GOT3 (cell line): ENCODE results near the gene PAN3.
A peak's percentile ranks its signal among the peaks of the same experiment; 100 is the strongest.
"Not testable (repeated sequence)": the region's sequence is repeated elsewhere in the genome, so short reads cannot be mapped to it uniquely, and the experiment has no call there.

Source experiments
- DNase-seq: peaks from one replicate; lab custom pipeline; 2025; ENCODE audit warnings: mixed read lengths; lab: John Stamatoyannopoulos, UW

Gene PAN3

DNA sequence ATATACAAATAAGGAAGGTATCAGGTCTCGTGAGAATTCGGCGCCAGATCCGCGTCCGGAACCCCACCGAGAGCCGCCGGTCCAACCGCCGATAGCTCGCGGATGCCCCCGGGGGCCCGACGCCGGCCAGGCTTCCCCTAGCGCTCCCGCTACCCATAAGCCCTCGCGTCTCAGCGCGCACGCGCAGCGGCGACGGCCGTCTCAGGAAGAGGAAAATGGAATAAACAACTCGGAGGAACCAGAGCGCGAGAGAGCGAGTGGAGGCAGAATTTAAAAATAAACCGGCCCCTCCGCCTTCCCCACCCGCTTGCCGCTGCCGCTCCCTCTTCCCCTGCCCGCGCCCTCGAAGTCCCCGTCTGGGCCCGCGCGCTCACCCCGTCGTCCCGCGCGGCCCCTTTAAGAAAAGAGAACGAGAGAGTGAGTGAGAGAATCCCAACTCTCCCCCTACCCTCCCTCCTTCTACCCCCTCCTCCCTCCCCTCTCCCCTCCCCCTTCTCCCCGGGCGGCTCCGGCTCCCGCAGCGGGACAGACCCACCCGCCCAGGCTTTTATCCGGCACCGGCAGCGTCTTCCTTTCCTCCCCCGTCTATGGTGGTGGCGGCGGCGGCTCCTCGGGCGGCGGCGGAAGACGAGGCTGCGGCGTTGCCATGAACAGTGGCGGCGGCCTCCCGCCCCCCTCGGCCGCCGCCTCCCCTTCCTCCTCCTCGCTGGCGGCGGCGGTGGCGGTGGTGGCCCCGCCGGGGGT, at the start of gene PAN3:
TSS of gene PAN3 (plus strand) at position 534 of the 744 bp plus-strand sequence. CDS start at position 647, 113 bp downstream.
- DNase-seq: peak; percentile 36

- no peak for DNase-seq
Observed at GRCh38 chr13:28089065-28089464, 49.3 kb upstream of the PAN3 start.

GRCh38 chr13:28092431-28092830, 45.9 kb upstream of the PAN3 start:
- no peak for DNase-seq

- no peak for DNase-seq
Observed at GRCh38 chr13:28093881-28094280, 44.5 kb upstream of the PAN3 start.

- no peak for DNase-seq
Observed at GRCh38 chr13:28094306-28094705, 44.0 kb upstream of the PAN3 start.

DNA sequence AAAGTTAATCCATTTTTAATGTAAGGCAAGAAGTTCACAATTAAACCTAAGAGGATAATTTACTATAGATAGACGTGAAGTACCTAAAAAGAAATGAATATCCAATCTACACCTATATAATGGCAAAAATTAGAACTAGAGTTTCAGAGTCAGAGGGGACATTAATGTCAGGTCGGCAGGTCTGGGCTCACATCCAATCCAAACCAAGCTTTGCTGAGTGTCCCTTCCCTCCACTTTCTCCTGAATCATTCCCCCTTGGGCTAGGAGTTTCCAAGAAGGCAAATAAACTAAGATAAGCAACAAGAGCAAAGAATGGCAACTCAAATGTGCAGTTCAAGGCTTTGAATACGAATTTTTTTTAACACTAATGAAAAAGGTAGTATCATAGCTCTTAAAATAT, 40.8 kb upstream of the PAN3 start:
- DNase-seq: no peak

DNA sequence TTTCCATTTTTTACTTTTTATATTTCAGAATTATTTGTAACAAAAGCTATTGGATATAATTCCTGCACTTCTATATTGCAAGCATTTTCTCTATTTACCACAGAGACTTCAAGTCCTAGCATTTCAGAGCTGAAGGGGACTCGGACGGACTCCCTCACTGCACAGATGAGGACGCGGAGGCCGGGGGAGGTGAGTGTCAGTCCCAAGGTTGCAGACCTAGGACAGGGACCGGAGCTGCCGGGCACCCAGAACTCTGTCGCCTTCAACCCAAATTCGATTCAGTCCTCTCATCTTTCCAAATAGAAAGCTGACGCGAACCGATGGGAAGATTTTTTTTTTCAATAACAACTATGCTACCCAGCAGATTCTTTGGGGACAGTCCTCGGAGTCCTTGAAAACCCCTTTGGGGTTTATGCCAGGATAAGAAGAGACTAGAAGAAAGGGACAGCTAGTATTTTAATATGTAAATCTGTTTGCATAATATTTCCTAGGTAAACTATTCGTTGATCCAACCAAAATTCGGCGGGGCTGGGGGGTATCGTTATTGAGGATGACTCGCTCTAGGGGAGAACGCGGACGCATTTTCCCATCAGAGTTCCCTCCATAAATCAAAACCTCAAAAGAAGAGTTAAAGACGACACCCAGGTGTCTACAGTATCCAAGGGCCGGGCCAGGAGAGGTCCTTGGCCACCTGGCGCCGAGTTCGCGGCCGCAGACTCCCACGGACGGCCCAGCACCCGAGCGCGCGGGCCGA, 38.8 kb upstream of the PAN3 start:
- no peak for DNase-seq

DNA sequence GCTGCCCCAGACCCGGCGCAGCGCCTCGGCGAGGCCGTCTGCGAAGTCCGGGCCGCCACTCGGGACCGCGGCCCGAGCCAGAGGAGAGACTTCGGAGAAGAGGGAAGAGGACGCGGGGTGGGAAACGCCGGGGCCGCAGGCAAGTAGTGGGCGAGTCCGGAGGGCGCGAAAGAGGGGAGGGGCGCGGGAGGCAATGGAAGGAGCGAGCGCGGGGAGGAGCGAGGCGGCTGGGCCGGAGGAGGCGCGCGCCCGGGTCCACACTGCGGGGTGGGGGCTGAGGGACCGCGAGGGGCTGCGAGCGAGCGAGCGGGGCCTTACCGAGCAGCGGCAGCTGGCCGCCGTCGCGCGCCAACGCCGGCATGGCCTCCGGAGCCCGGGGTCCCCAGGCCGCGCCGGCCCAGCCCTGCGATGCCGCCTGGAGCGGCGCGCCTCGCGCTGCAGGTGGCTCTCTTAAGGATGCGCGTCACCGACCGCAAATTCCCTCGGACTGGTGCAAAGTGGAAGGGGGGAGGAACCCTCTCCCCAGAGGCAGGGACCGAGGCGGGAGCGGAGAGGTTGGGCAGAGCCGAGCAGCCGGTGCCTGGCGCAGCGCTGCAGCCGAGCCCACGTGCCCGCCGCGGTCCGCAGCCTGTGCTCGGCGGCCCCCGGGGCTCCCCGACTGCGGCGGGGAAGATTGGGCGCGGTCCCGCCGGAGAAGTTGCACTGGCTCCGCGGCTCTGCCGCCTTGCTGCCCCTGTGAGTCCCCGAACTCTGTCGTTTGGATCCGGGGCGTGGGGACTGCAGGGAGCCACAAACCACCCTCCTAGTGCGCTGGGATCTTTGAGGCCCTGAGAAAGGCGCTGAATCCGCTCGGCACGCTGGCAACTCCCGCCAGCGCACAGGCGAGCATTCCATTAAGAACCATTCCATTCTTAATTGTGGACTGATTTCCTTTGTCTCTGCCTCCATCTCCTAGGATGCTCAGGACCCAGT, 37.9 kb upstream of the PAN3 start, which contains the start of gene FLT3:
TSS of gene FLT3 (minus strand) at position 427 of the 972 bp plus-strand sequence. CDS start at position 361, 66 bp downstream.
- no peak for DNase-seq

- not testable (repeated sequence) for DNase-seq
Observed at GRCh38 chr13:28101886-28102285, 36.5 kb upstream of the PAN3 start.

DNA sequence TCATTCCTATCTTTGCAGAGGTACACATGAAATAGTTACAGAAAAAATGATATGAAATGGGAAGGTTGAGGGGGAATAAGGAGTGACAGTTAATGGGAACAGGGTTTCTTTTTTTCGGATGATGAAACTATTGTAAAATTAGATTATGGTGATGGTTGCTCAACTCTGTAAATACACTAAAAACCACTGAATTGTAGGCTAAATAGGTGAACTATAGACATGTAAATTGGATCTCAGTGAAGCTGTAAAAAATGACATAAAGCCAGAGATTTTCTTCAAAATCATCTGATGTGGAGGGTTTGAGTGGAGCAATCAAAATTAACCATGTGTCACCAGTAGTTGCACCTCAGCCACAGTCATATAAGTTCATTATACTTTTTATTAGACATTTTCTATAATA, 31.4 kb upstream of the PAN3 start:
- DNase-seq: no peak

GRCh38 chr13:28110414-28110813, 27.9 kb upstream of the PAN3 start:
- DNase-seq: no peak

- no peak for DNase-seq
Observed at GRCh38 chr13:28116736-28117135, 21.6 kb upstream of the PAN3 start.

GRCh38 chr13:28117689-28118377, 20.5 kb upstream of the PAN3 start:
- no peak for DNase-seq

DNA sequence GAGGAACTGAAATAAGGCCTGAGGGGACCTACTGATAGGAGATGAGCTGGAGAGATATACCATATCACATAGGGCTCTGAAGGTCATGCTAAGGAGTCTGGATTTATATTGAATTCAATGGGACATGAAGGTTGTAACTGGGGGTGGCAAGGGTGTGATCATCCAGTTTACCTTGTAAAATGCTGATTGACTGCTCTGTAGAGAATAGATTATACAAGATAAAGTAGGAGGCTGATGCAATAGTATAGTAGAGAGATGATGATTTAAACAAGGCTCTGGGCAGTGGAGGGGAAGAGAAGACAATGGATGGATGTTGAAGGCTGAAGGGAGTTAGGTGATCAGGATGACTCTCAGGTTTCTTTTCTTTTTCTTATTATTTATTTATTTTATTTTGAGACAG, 18.0 kb upstream of the PAN3 start:
- DNase-seq: no peak

DNA sequence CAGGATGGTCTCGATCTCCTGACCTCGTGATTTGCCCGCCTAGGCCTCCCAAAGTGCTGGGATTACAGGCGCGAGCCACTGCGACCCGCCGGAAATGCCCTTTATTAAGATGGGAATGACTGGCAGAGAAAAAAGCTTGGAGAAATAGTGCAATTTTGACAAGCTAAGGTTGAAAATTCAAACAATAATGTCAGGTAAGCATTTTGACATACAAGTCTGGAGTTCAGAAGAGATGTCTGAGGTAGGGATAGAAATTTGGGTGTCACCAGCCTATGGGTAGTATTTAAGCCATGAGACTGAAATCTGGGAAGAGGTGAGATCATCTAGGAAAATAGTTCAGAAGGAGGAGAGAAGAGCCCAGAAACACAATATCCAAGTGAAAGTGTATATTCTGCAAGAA, 17.1 kb upstream of the PAN3 start:
- no peak for DNase-seq

- no peak for DNase-seq
Observed at GRCh38 chr13:28128030-28128429, 10.3 kb upstream of the PAN3 start.

- DNase-seq: no peak
Observed at GRCh38 chr13:28128926-28129325, 9.4 kb upstream of the PAN3 start.

GRCh38 chr13:28129911-28130693, 8.2 kb upstream of the PAN3 start:
- DNase-seq: no peak

- no peak for DNase-seq
Observed at GRCh38 chr13:28131646-28132045, 6.7 kb upstream of the PAN3 start.

GRCh38 chr13:28136916-28137315, 1.4 kb upstream of the PAN3 start:
- DNase-seq: no peak

DNA sequence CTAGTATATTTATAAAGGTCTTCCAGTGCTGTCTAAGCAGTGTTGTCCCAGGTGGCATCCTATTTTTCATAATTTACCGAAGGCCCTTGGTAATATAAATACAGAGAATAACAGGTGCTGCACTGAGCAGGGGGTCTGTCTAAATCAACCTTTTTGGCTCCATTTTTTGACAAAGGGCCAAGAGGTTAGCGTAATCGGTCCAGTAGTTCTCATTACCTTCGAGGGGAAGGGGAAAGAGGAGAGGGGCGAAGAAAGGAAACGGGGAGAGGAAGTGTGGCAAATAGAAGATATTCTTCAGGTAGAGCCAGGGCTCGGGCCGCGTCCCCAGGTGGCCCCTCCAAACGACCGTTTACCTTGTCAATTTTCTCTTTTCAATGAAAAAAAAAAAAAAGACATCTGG, 749 bp upstream of the PAN3 start:
- DNase-seq: no peak
